Activated naive CD4-positive, alpha-beta T cell treated with anti-CD3 and anti-CD28 coated beads, Interleukin-2, amount 50 U/mL, for 72 hours (primary cell): ENCODE results near the gene PPARG. TPM values are rescaled to one million over a fixed set of nuclear protein-coding genes. Genes with fewer than 3 reads are reported as not detected.

ENCODE experiments used
- ATAC-seq, 2 donors: fragments of 150-1000 bp; cut with Tn5 transposase; 2 replicates each; pipeline ENCODE4 v1.10.0; 2021; ENCODE audit warnings: mild to moderate bottlenecking in 2 of 2, moderate library complexity in 2 of 2
- DNase-seq, 2 donors: peaks; one replicate each; pipeline ENCODE4 v3.0.0; 2021 to 2022; ENCODE audit warnings: low spot score in 2 of 2
- H3K27ac Mint-ChIP-seq, 2 donors: one replicate each; pipeline ENCODE4 v1.8.0; 2022; ENCODE audit warnings: mild to moderate bottlenecking in 2 of 2, mixed read lengths in 2 of 2
- H3K36me3 Mint-ChIP-seq, 2 donors: one replicate each; pipeline ENCODE4 v1.8.0; 2022; ENCODE audit warnings: mixed read lengths in 2 of 2
- H3K9me3 Mint-ChIP-seq, 2 donors: one replicate each; pipeline ENCODE4 v1.8.0; 2022; ENCODE audit warnings: mixed read lengths in 2 of 2
- total RNA-seq, 2 donors: library from RNA; stranded (reverse); gene quantifications; one replicate each; pipeline ENCODE4 v1.2.3, GENCODE V29; 2022

Gene PPARG
- total RNA-seq, 2 donors from 2014 or later, result 0.14 TPM; not detected in 1

- no peak for DNase-seq
- no peak for ATAC-seq
- H3K36me3 Mint-ChIP-seq, result no peaks in the 10 kb centered on the region
- no peak overlapping the region for H3K27ac Mint-ChIP-seq
- no peaks in the 10 kb centered on the region for H3K9me3 Mint-ChIP-seq
Measured at GRCh38 chr3:12325586-12326515, 37.0 kb downstream of the PPARG start.

DNA sequence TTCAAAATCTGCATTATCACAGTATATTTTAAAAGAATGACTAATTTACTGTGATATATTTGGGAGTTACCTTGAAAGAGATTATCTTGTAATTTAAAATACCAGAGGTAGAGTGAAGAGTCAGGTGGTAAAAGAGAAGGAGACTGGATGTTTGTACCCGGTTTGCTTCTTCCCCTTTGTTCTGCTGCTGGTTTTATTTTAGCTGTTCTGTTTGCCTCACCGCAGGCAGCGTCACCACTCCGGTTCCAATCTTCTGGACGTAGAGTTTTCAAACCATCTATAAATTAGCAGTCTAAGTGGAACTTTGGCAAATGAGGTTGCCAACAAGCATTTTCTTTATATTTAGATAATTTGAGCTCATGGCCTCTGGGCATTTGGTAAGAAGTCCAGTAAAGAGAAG, 38.2 kb downstream of the PPARG start:
- no peaks in the 10 kb centered on the region for H3K36me3 Mint-ChIP-seq
- no peak overlapping the region for H3K27ac Mint-ChIP-seq

DNA sequence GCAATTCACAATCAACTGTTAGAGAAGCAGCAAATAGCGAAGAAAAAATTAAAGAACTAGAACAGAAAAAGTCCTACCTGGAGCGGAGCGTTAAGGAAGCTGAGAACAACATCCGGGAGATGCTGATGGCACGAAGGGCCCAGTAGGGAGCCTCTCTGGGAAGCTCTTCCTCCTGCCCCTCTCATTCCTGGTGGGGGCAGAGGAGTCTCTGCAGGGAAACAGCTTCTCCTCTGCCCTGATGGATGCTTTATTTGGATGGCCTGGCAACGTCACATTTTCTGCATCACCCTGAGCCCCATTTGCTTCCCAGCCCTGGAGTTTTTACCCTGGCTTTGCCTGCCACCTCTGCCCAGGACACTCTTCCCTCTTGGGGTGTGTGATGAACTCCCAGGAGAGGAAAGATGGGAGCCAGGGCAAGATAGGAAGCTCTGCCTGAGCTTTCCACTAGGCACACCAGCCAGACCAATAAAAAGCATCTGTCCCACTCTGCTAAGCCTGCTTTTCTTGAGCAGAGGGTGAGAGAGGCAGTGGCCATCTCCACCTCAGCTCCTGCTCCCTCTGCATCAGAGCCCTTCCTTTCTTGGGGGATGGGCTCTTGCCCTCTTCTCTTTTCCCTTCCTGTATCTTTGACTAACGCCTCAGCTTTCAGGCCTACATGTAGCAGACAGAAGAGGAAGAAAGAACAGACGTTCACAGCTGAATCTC, 39.4 kb downstream of the PPARG start:
- H3K27ac Mint-ChIP-seq, result no peak overlapping the region
- no peaks in the 10 kb centered on the region for H3K9me3 Mint-ChIP-seq
- DNase-seq, result no peak
- no peak for ATAC-seq
- H3K36me3 Mint-ChIP-seq, result no peaks in the 10 kb centered on the region

More for the DNA sequence above, 38.2 kb downstream of the PPARG start:
- H3K9me3 Mint-ChIP-seq, result no peaks in the 10 kb centered on the region
- no peak for DNase-seq
- no peak for ATAC-seq

GRCh38 chr3:12328837-12329462, 40.1 kb downstream of the PPARG start:
- no peak for ATAC-seq
- DNase-seq, result no peak
- H3K27ac Mint-ChIP-seq, result no peak overlapping the region
- no peaks in the 10 kb centered on the region for H3K36me3 Mint-ChIP-seq
- H3K9me3 Mint-ChIP-seq, result no peaks in the 10 kb centered on the region

GRCh38 chr3:12334786-12335185, 45.9 kb downstream of the PPARG start:
- H3K27ac Mint-ChIP-seq, result no peak overlapping the region

DNA sequence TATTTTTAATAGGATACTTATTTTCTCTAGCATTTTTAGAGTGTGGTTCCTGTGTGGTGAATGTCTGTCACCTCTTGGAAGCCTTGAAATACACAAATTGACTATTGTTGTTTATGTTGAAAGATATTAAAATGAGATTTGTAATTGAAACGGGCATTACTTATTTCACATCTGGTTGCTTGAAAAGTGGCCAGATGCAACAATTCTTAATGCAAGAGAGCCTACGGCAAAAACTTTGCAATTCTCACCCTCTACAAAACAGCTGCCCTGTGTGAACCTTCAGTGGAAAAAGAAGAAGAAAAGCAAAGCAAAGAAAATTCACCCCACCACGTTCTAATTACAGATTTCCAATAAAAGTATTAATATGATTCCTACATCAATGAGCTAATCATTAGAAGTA, 46.6 kb downstream of the PPARG start:
- no peaks in the 10 kb centered on the region for H3K36me3 Mint-ChIP-seq
- no peak overlapping the region for H3K27ac Mint-ChIP-seq
- H3K9me3 Mint-ChIP-seq, result no peaks in the 10 kb centered on the region
- ATAC-seq (no peak), DNase-seq (no peak)

More at GRCh38 chr3:12334786-12335185, 45.9 kb downstream of the PPARG start:
- no peak for ATAC-seq
- H3K36me3 Mint-ChIP-seq, result no peaks in the 10 kb centered on the region
- no peaks in the 10 kb centered on the region for H3K9me3 Mint-ChIP-seq
- DNase-seq, result no peak

GRCh38 chr3:12336099-12336498, 47.2 kb downstream of the PPARG start:
- no peak overlapping the region for H3K27ac Mint-ChIP-seq
- ATAC-seq, result peak in 1 of 2 donors; percentile 49
- H3K9me3 Mint-ChIP-seq, result no peaks in the 10 kb centered on the region
- no peaks in the 10 kb centered on the region for H3K36me3 Mint-ChIP-seq
- DNase-seq, result no peak

DNA sequence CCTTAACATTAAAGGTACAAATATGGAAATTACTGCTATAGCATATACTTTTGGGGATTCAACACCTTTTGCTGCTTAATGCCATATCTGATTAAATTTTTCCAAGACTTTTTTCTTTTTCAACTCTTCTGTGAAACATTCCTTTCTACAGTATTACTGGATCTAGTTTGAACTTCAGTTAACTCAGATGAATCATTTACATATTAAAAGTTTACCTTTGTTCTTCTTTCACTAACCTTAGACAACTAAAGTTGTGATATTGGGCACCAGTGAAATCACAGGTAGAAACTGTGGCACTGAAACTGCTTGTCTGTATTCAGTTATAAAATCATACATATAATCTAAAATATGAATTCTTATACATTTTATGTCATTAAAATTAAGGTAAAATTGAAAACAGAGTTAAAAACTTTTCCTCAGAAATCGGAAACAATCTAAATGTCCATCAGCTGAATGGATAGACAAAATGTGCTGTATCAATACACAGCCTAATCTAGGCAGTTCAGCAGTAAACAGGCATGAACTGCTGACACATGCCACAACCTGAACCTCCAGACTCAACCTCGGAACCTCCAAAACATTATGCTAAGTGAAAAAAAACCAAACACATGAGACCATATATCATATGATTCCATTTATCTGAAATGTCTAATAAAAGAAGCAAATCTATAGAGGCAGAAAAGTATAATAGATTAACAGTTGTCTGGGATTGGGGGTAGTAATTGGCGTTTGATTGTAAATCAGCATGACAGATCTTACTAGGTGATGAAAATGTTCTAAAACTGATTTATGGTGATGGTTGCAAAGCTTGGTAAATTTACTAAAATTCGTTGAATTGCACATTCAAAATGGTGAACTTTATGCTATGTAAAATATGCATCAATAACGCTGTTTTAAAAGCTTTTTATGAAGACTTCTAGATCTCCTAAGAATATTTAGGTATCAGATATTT, 50.0 kb downstream of the PPARG start:
- no peaks in the 10 kb centered on the region for H3K9me3 Mint-ChIP-seq
- DNase-seq, result no peak
- H3K36me3 Mint-ChIP-seq, result no peaks in the 10 kb centered on the region
- no peak for ATAC-seq
- no peak overlapping the region for H3K27ac Mint-ChIP-seq

- ATAC-seq (no peak), DNase-seq (no peak)
- Mint-ChIP-seq H3K9me3 (no peaks in the 10 kb centered on the region), H3K27ac (no peak overlapping the region), H3K36me3 (no peaks in the 10 kb centered on the region)
Measured at GRCh38 chr3:12339701-12340480, 51.0 kb downstream of the PPARG start.

DNA sequence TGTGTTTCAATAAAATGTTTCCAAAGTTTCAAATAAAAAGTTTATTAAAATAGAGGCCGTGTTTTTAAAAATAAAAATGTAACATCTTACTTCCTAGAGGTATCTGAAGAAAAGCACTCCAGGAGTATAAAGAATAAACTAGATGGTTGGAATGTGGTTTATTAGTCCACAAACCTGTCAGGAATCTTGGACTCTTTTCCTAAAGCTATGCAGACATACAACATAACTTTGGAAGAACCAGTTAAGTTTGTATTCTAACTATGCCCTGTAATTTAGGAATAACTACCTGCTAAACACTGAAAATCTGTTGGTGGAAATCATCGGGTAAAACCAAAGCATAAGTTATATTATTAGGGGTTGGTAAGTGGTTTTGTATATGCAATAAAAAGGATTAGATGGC, 51.6 kb downstream of the PPARG start:
- Mint-ChIP-seq H3K36me3 (no peaks in the 10 kb centered on the region), H3K9me3 (no peaks in the 10 kb centered on the region), H3K27ac (no peak overlapping the region)
- DNase-seq, result no peak
- no peak for ATAC-seq

DNA sequence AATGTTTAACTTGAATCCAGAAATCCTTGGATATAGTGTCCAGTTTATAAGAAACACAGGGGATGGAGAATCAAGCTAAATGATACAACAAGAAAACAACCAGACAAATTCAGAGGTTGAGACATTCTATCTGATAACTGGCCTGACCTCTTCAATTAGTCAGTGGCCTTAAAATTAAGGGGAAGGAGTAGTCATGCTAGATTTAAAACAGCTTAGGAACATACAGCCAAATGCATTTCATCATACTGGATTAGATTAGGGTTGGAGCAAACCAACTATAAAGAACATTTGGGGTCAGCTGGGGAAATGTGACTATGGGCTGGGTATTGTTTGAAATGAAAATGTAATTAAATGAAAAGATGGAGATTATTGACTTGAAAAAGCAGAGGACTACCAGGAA, 53.3 kb downstream of the PPARG start:
- ATAC-seq, result no peak

GRCh38 chr3:12343047-12343501, 54.2 kb downstream of the PPARG start:
- no peak for DNase-seq
- Mint-ChIP-seq H3K9me3 (peaks cover 0 to 3% of the 10 kb centered on the region in 2 donors), H3K36me3 (no peaks in the 10 kb centered on the region), H3K27ac (no peak overlapping the region)
- no peak for ATAC-seq

More for the DNA sequence above, 53.3 kb downstream of the PPARG start:
- H3K27ac Mint-ChIP-seq, result no peak overlapping the region
- DNase-seq, result no peak
- no peaks in the 10 kb centered on the region for H3K36me3 Mint-ChIP-seq
- peaks cover 0 to 3% of the 10 kb centered on the region in 2 donors for H3K9me3 Mint-ChIP-seq

DNA sequence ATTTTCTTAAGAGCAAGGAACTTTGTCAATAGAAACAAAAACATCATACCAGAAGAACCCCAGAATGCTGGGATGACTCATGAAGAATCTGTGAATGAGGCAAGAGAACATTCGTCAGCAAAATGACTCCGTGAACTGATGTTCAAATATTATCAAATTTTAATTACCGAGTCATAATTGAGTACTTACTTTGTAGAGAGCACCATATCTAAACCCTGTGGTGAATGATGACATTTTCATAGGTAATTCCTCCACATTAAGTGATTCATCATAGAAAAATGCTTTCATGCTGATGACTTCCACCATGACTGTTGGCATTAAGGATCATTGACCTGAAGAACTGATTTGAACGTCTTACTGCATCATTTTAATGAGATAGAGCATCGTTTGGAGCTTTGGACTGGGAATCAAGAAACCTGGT, 56.3 kb downstream of the PPARG start:
- ATAC-seq, result peak in 1 of 2 donors; percentile 43
- peaks cover 0 to 3% of the 10 kb centered on the region in 2 donors for H3K9me3 Mint-ChIP-seq

DNA sequence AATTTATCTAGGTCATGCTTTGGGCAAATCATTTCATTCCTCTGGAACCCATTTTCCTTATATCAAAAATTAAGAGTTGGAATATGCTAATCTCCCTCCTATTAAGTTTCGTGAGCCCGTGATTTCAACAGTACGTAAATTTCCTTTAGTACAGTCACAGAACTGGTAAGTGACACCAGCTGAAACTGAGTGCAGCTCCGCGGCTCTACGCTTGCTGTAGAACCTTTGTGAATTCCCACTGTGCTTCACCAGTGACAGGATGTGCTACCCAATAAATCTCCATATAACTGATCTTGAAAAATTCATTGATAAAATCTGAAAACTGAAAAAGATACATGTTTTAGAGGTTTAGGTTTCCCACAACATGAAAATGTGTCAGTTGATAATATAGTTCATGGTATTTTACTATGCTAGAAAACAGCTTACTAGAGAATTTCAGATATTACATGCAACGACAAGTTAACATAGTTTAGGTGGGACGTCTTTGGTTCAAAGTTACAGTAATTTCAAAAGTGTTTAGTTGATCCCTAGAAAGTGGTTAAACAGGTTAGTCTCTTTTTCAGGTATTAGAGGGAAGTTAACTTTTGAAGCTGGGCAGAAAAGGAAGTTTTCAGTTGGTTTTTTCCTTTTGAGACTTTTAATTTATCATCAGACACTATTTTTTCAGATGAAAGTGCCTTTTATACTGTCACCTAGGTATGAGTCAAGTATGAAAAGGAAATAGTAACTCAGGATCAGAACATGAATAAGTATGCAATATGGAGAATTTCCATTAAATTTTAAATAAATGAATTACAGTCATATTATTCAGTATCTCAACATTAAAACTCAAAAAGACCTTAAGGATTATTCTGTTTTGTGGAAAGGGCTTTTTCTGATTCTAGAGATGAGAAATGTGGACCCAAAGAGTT, 57.0 kb downstream of the PPARG start:
- peak overlapping the region in 1 of 2 donors; percentile 41 for H3K27ac Mint-ChIP-seq
- ATAC-seq, result peak in 1 of 2 donors; percentile 83
- no peak for DNase-seq
- no peaks in the 10 kb centered on the region for H3K36me3 Mint-ChIP-seq
- H3K9me3 Mint-ChIP-seq, result peaks cover 0 to 3% of the 10 kb centered on the region in 2 donors

More for the DNA sequence above, 56.3 kb downstream of the PPARG start:
- Mint-ChIP-seq H3K27ac (no peak overlapping the region), H3K36me3 (no peaks in the 10 kb centered on the region)
- no peak for DNase-seq
